Naive thymus-derived CD4-positive, alpha-beta T cell (primary cell): ENCODE results near the gene LDB2. TPM values are rescaled to one million over a fixed set of nuclear protein-coding genes. Genes with fewer than 3 reads are reported as not detected.

ENCODE experiments used
- ATAC-seq: fragments of 150-1000 bp; cut with Tn5 transposase; 2 replicates; pipeline ENCODE4 v1.10.0; 2021; ENCODE audit warnings: mild to moderate bottlenecking, moderate library complexity
- CTCF ChIA-PET: fragments of 350-600 bp; sonication (Branson Sonifier 250); formaldehyde crosslinking; loops from one replicate; lab custom pipeline; 2021; ENCODE audit warnings: antibody characterized with exemption; lab: Charles Lee
- POLR2A ChIA-PET: fragments of 350-600 bp; sonication (Branson Sonifier 250); formaldehyde crosslinking; loops from one replicate; lab custom pipeline; 2021; ENCODE audit warnings: antibody characterized with exemption, inconsistent platforms; lab: Charles Lee
- DNase-seq, 9 donors: peaks; one replicate each; pipeline versions ENCODE4 v3.0.0 to v3.0.0-alpha.2; 2020 to 2022; ENCODE audit warnings: mixed read lengths in 1 of 9
- H3K27ac ChIP-seq: one replicate; pipeline ENCODE4 v1.7.0; 2013; ENCODE audit warnings: mild to moderate bottlenecking, low read depth, low read length, moderate library complexity
- H3K27me3 ChIP-seq, 2 donors: one replicate each; pipeline ENCODE4 v1.7.0; 2013; ENCODE audit warnings: low read length in 2 of 2, mild to moderate bottlenecking in 2 of 2, moderate library complexity in 2 of 2; ENCODE audit not compliant: control insufficient read depth in 2 of 2, insufficient read depth in 2 of 2
- H3K36me3 ChIP-seq, 3 experiments: 1 replicate in 2 of 3; 2 replicates in 1 of 3; pipeline ENCODE4 v1.7.0; 2013; ENCODE audit warnings: low read length in 3 of 3, mild to moderate bottlenecking in 3 of 3, moderate library complexity in 1 of 3; ENCODE audit not compliant: insufficient read depth in 3 of 3, control insufficient read depth in 2 of 3
- H3K4me1 ChIP-seq, 2 donors: one replicate each; pipeline ENCODE4 v1.7.0; 2013; ENCODE audit warnings: low read length in 2 of 2, mild to moderate bottlenecking in 2 of 2, moderate library complexity in 1 of 2; ENCODE audit not compliant: control insufficient read depth in 2 of 2, insufficient read depth in 2 of 2
- H3K4me3 ChIP-seq: 2 replicates; pipeline ENCODE4 v1.7.0; 2013; ENCODE audit warnings: mild to moderate bottlenecking, low read length
- H3K9me3 ChIP-seq, 3 experiments: 1 replicate in 2 of 3; 2 replicates in 1 of 3; pipeline ENCODE4 v1.7.0; 2013; ENCODE audit warnings: low read length in 3 of 3; ENCODE audit not compliant: control insufficient read depth in 2 of 3
- H3K27ac Mint-ChIP-seq, 9 donors: one replicate each; pipeline ENCODE4 v1.8.0; 2020 to 2022; ENCODE audit warnings: mixed read lengths in 9 of 9, mild to moderate bottlenecking in 8 of 9, moderate library complexity in 5 of 9, inconsistent platforms in 2 of 9
- H3K27me3 Mint-ChIP-seq, 5 donors: one replicate each; pipeline ENCODE4 v1.8.0; 2021 to 2022; ENCODE audit warnings: mixed read lengths in 5 of 5, mild to moderate bottlenecking in 1 of 5
- H3K36me3 Mint-ChIP-seq, 5 donors: one replicate each; pipeline ENCODE4 v1.8.0; 2020 to 2022; ENCODE audit warnings: mixed read lengths in 5 of 5, mild to moderate bottlenecking in 3 of 5, inconsistent platforms in 1 of 5
- H3K4me1 Mint-ChIP-seq, 7 donors: one replicate each; pipeline ENCODE4 v1.8.0; 2020 to 2022; ENCODE audit warnings: mixed read lengths in 7 of 7, mild to moderate bottlenecking in 3 of 7, inconsistent platforms in 1 of 7
- H3K4me3 Mint-ChIP-seq, 10 donors: one replicate each; pipeline ENCODE4 v1.8.0; 2020 to 2022; ENCODE audit warnings: mild to moderate bottlenecking in 10 of 10, mixed read lengths in 10 of 10, moderate library complexity in 6 of 10, inconsistent platforms in 2 of 10
- H3K9me3 Mint-ChIP-seq, 11 donors: one replicate each; pipeline ENCODE4 v1.8.0; 2020 to 2022; ENCODE audit warnings: mixed read lengths in 11 of 11, mild to moderate bottlenecking in 4 of 11, inconsistent platforms in 1 of 11, moderate library complexity in 1 of 11
- intact Hi-C, 2 donors: fragments of 100-400 bp; cut with micrococcal nuclease; formaldehyde crosslinking; loops; one replicate each; pipeline ENCODE4 v1.15.1; 2023
- polyA plus RNA-seq, 2 donors: library from polyadenylated mRNA; unstranded; fragments of 300-500 nt; fragmentation: Illumina TruSeq; gene quantifications; one replicate each; pipeline ENCODE4 v1.2.3, GENCODE V29; 2021
- total RNA-seq, 6 experiments: library from RNA in 5 of 6; stranded (reverse) in 5 of 6; gene quantifications; 1 replicate in 5 of 6; 2 replicates in 1 of 6; pipeline ENCODE4 v1.2.3 and lab custom pipeline; 2021 to 2026

LDB2 gene
- total and polyA plus RNA-seq, 7 experiments from 2014 or later = 0.29 to 1.5 TPM; not detected in 5

DNA sequence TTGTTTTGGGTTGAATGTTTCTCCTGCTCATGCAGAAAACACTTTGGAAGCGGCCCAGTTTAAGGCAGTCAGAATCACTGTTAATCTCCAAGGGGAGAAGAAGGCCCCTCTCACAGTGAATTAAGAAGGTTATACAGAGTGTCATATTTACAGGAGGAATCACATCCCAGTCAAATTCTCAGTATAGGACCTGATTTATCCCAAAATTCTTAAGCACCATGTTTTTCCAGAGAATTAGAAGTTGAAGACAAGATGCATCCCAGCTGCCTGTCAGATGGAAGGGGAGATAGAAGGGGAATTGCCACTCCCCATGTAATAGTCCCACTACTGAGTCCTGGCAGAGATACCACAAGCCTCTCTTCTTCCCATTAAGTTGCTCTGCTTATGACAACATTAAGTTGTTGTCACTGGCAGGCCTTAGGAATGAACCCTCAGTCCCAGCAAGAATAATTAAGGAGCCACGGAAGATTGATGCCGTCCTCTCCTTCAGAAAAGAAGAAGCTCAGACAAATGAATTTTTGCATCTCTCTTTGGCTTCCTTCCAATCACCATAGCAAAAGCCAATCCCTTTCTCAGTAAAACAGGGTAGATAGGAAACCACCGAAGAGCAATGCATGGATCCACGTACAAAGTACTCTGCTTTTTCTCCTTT is 138.4 kb downstream of the LDB2 start:
- Mint-ChIP-seq H3K4me1 (no peaks in the 10 kb centered on the region), H3K27ac (no peak overlapping the region), H3K4me3 (no peak overlapping the region), H3K36me3 (no peaks in the 10 kb centered on the region), H3K27me3 (peaks cover 0 to 10% (median under 1%) of the 10 kb centered on the region in 5 donors), H3K9me3 (no peaks in the 10 kb centered on the region)
- DNase-seq = no peak
- CTCF ChIA-PET = no interaction called here
- no peak for ATAC-seq
- intact Hi-C loops = no loop called here
- H3K4me1 ChIP-seq = no peaks in the 10 kb centered on the region
- no peaks in the 10 kb centered on the region for H3K27me3 ChIP-seq
- H3K9me3 ChIP-seq = no peaks in the 10 kb centered on the region
- H3K27ac ChIP-seq = no peak overlapping the region
- no peak overlapping the region for H3K4me3 ChIP-seq
- H3K36me3 ChIP-seq = no peaks in the 10 kb centered on the region
- POLR2A ChIA-PET = no interaction called here

DNA sequence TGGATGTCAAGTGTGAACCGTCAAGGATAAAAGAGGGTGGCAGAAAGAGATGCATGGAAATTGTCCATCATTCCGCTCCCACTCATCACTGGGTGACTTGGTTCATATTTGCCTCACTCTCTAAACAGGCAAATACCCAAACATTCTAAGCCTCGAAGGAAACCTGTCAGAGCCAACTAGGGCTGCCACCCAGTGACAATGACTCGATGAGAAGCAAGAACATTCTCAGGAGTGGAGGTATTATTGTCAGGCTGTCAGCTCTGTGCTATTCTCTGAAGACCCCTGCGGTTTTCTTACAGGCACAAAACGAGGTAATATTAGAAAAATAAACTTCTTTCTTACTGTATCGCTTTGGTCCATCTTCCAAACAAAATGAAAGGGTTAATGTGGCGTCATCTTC is 139.6 kb downstream of the LDB2 start:
- Mint-ChIP-seq H3K9me3 (peaks cover 0 to 2% (median 0%) of the 10 kb centered on the region in 11 donors), H3K27ac (no peak overlapping the region), H3K36me3 (no peaks in the 10 kb centered on the region), H3K4me1 (no peaks in the 10 kb centered on the region), H3K4me3 (no peak overlapping the region), H3K27me3 (peaks cover 0 to 20% (median 5%) of the 10 kb centered on the region in 5 donors)
- Histone ChIP-seq H3K36me3 (no peaks in the 10 kb centered on the region), H3K4me3 (no peak overlapping the region), H3K4me1 (no peaks in the 10 kb centered on the region), H3K27ac (no peak overlapping the region), H3K27me3 (no peaks in the 10 kb centered on the region), H3K9me3 (no peaks in the 10 kb centered on the region)
- DNase-seq (no peak), ATAC-seq (no peak)
- intact Hi-C loops = no loop called here
- POLR2A ChIA-PET = no interaction called here
- CTCF ChIA-PET = no interaction called here

- ATAC-seq = no peak
- no peaks in the 10 kb centered on the region for H3K4me1 ChIP-seq
- no peaks in the 10 kb centered on the region for H3K27me3 ChIP-seq
- Mint-ChIP-seq H3K27ac (no peak overlapping the region), H3K36me3 (no peaks in the 10 kb centered on the region), H3K4me1 (no peaks in the 10 kb centered on the region), H3K4me3 (no peak overlapping the region), H3K9me3 (peaks cover 0 to 2% (median 0%) of the 10 kb centered on the region in 11 donors), H3K27me3 (peaks cover 0 to 20% (median 5%) of the 10 kb centered on the region in 5 donors)
- intact Hi-C loops = no loop called here
- H3K27ac ChIP-seq = no peak overlapping the region
- ChIA-PET CTCF (no interaction called here), POLR2A (no interaction called here)
- no peak for DNase-seq
- no peaks in the 10 kb centered on the region for H3K9me3 ChIP-seq
- no peak overlapping the region for H3K4me3 ChIP-seq
- no peaks in the 10 kb centered on the region for H3K36me3 ChIP-seq
Observed at GRCh38 chr4:16758255-16758654, 140.2 kb downstream of the LDB2 start.

GRCh38 chr4:16757080-16757521 is 141.3 kb downstream of the LDB2 start:
- no peak overlapping the region for H3K27ac ChIP-seq
- DNase-seq (no peak), ATAC-seq (no peak)
- intact Hi-C loops = no loop called here
- H3K9me3 ChIP-seq = no peaks in the 10 kb centered on the region
- H3K4me3 ChIP-seq = no peak overlapping the region
- POLR2A ChIA-PET = no interaction called here
- Mint-ChIP-seq H3K36me3 (no peaks in the 10 kb centered on the region), H3K27ac (no peak overlapping the region), H3K4me3 (no peak overlapping the region), H3K9me3 (peaks cover 0 to 2% (median 0%) of the 10 kb centered on the region in 11 donors), H3K27me3 (peaks cover 0 to 20% (median 5%) of the 10 kb centered on the region in 5 donors), H3K4me1 (no peaks in the 10 kb centered on the region)
- H3K4me1 ChIP-seq = no peaks in the 10 kb centered on the region
- CTCF ChIA-PET = no interaction called here
- H3K36me3 ChIP-seq = no peaks in the 10 kb centered on the region
- no peaks in the 10 kb centered on the region for H3K27me3 ChIP-seq

GRCh38 chr4:16754104-16754503 is 144.3 kb downstream of the LDB2 start:
- Histone ChIP-seq H3K4me1 (no peaks in the 10 kb centered on the region), H3K36me3 (no peaks in the 10 kb centered on the region), H3K4me3 (no peak overlapping the region), H3K9me3 (no peaks in the 10 kb centered on the region), H3K27me3 (no peaks in the 10 kb centered on the region), H3K27ac (no peak overlapping the region)
- Mint-ChIP-seq H3K4me1 (no peaks in the 10 kb centered on the region), H3K27ac (no peak overlapping the region), H3K4me3 (no peak overlapping the region), H3K36me3 (no peaks in the 10 kb centered on the region), H3K9me3 (peaks cover 0 to 2% (median 0%) of the 10 kb centered on the region in 11 donors), H3K27me3 (peaks cover 0 to 16% (median 5%) of the 10 kb centered on the region in 5 donors)
- DNase-seq (no peak), ATAC-seq (no peak)
- ChIA-PET POLR2A (no interaction called here), CTCF (no interaction called here)
- intact Hi-C loops = no loop called here

DNA sequence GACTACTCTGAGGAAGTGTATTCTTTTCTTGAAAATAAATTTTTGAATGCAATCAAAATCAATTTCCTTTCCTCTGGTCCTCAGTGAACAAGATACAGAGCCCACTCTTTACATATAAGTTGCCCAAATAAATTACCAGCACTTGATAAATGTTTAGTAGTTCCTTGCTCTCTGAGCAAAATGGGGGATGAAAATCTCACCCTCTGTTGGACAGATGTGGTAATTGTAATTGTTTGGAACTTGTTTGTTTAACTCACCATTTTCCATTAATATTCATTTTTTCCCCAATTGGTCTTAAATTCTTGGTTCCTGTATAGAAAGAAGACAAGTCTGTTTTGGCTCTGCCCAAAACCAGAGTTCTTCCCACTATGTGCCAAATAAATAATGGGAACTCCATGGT is 146.3 kb downstream of the LDB2 start:
- H3K9me3 ChIP-seq = no peaks in the 10 kb centered on the region
- Mint-ChIP-seq H3K4me3 (no peak overlapping the region), H3K36me3 (no peaks in the 10 kb centered on the region), H3K9me3 (peaks cover 0 to 2% (median 0%) of the 10 kb centered on the region in 11 donors), H3K27ac (no peak overlapping the region), H3K27me3 (peaks cover 0 to 16% (median 0%) of the 10 kb centered on the region in 5 donors), H3K4me1 (no peaks in the 10 kb centered on the region)
- ATAC-seq (no peak), DNase-seq (no peak)
- intact Hi-C loops = no loop called here
- H3K27me3 ChIP-seq = no peaks in the 10 kb centered on the region
- no peaks in the 10 kb centered on the region for H3K36me3 ChIP-seq
- POLR2A ChIA-PET = no interaction called here
- CTCF ChIA-PET = no interaction called here
- H3K27ac ChIP-seq = no peak overlapping the region
- no peak overlapping the region for H3K4me3 ChIP-seq
- no peaks in the 10 kb centered on the region for H3K4me1 ChIP-seq
